ENCODE data around the gene PIM3.

PIM3 gene

DNA sequence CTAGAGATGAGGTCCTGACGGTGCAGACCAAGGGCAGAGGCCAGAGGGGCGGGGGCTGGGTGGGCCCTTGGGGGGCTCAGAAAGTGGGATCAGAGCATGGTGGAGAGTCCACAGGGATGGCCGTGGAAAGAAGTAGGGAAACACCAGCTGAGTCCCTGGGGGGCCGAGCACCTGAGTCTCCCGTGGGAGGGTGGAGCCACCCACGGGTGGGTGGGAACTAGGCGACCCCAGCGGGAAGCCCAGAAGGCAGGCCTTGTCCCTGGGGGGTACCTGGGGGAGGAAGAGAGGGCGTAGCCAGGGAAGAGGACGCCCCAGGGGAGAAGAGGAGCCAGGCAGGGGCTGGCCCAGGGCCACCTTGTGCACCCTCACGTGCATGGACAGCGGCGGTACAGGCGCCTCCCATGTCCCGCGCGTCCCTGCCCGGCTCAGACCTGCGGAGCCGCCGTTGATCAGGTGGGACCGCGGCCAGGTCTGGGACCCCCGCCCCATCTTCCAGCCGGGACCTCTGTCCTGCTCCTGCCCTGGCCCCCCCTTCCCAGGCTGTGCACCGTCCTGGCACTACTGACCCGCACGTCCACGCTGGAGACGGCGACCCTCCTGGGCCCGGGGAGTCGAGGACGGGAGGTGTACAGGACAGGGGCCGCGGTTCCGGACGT, 31.9 kb upstream of the PIM3 start:
- Histone ChIP-seq H3K4me3 (ENCODE audit: insufficient read depth, low read length, poor library complexity, severe bottlenecking) (no peak overlapping the region), H3K9me3 (ENCODE audit: insufficient read depth, low read length) (no peaks in the 10 kb centered on the region), H3K4me2 (ENCODE audit: low read depth, low read length, poor library complexity, severe bottlenecking) (no peak overlapping the region), H3K36me3 (ENCODE audit: low read length) (no peaks in the 10 kb centered on the region), H3K27me3 (ENCODE audit: low read length) (no peaks in the 10 kb centered on the region), H3F3A (ENCODE audit: insufficient read depth) (peaks cover 40% of the 10 kb centered on the region), H3K79me2 (ENCODE audit: insufficient read depth, low read length) (no peaks in the 10 kb centered on the region), H3K9ac (ENCODE audit: low read length) (no peak overlapping the region), H3K9me2 (replicated peaks; ENCODE audit: insufficient read depth, low read length) (no peaks in the 10 kb centered on the region), H4K20me1 (ENCODE audit: low read depth, low read length) (no peaks in the 10 kb centered on the region), H3K27ac (ENCODE audit: low read depth, low read length) (no peak overlapping the region), H2AFZ (ENCODE audit: low read depth, low read length, severe bottlenecking) (no peak overlapping the region)
- TF ChIP-seq CTCF (IDR thresholded peaks at IDR 0.05; ENCODE audit: insufficient read depth, low read length, poor library complexity, severe bottlenecking) = no peak
- no peak for TF ChIP-seq EZH2phosphoT487 (conservative IDR thresholded peaks at IDR 0.05; ENCODE audit: low read length)

- Histone ChIP-seq H3K79me2 (ENCODE audit: insufficient read depth, low read length) (no peaks in the 10 kb centered on the region), H3K27me3 (ENCODE audit: low read length) (no peaks in the 10 kb centered on the region), H2AFZ (ENCODE audit: low read depth, low read length, severe bottlenecking) (no peak overlapping the region), H3F3A (ENCODE audit: insufficient read depth) (peaks cover 32% of the 10 kb centered on the region), H3K27ac (ENCODE audit: low read depth, low read length) (no peak overlapping the region), H3K4me3 (ENCODE audit: insufficient read depth, low read length, poor library complexity, severe bottlenecking) (no peak overlapping the region), H4K20me1 (ENCODE audit: low read depth, low read length) (no peaks in the 10 kb centered on the region), H3K4me2 (ENCODE audit: low read depth, low read length, poor library complexity, severe bottlenecking) (peak overlapping the region; percentile 14), H3K9me3 (ENCODE audit: insufficient read depth, low read length) (no peaks in the 10 kb centered on the region), H3K9ac (ENCODE audit: low read length) (no peak overlapping the region), H3K9me2 (replicated peaks; ENCODE audit: insufficient read depth, low read length) (no peaks in the 10 kb centered on the region), H3K36me3 (ENCODE audit: low read length) (no peaks in the 10 kb centered on the region)
- TF ChIP-seq CTCF (IDR thresholded peaks at IDR 0.05; ENCODE audit: insufficient read depth, low read length, poor library complexity, severe bottlenecking) (peak; percentile 67), EZH2phosphoT487 (conservative IDR thresholded peaks at IDR 0.05; ENCODE audit: low read length) (no peak)
Observed at GRCh38 chr22:49929211-49929979, 31.2 kb upstream of the PIM3 start.

DNA sequence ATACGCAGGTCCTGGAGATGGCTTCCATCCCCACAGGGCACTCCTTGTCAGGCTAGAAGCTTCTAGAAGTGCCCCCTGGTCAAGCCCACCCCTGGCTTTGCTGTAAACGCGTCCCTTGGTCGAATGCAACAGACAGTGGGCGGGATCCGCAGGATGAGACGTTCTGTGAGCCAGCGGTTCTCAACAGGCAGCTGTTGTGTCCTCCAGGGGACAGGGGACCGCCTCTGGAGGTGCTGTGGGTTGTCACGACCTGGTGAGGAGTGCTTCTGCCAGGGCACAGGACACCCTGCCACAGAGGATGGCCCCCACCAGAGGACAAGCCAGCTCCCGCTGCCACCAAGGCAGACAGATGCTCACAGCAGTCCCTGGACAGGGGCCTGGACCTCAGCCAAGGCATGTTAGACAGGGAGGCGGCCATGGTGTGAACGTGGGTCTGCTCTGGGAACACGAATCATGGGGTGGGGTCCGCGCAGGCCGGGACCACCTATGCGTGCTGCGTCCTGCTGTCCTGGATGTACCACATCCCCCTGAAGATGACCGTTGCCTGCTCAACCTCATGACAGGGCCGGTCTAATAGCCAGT, 30.5 kb upstream of the PIM3 start:
- Histone ChIP-seq H3K4me2 (ENCODE audit: low read depth, low read length, poor library complexity, severe bottlenecking) (peak overlapping the region; percentile 14), H4K20me1 (ENCODE audit: low read depth, low read length) (no peaks in the 10 kb centered on the region), H3F3A (ENCODE audit: insufficient read depth) (peaks cover 26% of the 10 kb centered on the region), H3K9me3 (ENCODE audit: insufficient read depth, low read length) (no peaks in the 10 kb centered on the region), H3K79me2 (ENCODE audit: insufficient read depth, low read length) (no peaks in the 10 kb centered on the region), H3K36me3 (ENCODE audit: low read length) (no peaks in the 10 kb centered on the region), H3K9me2 (replicated peaks; ENCODE audit: insufficient read depth, low read length) (no peaks in the 10 kb centered on the region), H3K9ac (ENCODE audit: low read length) (no peak overlapping the region), H3K27me3 (ENCODE audit: low read length) (no peaks in the 10 kb centered on the region), H3K27ac (ENCODE audit: low read depth, low read length) (no peak overlapping the region), H3K4me3 (ENCODE audit: insufficient read depth, low read length, poor library complexity, severe bottlenecking) (no peak overlapping the region), H2AFZ (ENCODE audit: low read depth, low read length, severe bottlenecking) (no peak overlapping the region)
- no peak for TF ChIP-seq CTCF (IDR thresholded peaks at IDR 0.05; ENCODE audit: insufficient read depth, low read length, poor library complexity, severe bottlenecking)
- no peak for TF ChIP-seq EZH2phosphoT487 (conservative IDR thresholded peaks at IDR 0.05; ENCODE audit: low read length)

All from SU-DHL-6 (cell line).